ENCODE results near the gene HOXD13. TPM values are rescaled to one million over a fixed set of nuclear protein-coding genes. Genes with fewer than 3 reads are reported as not detected.

HOXD13 gene
- total RNA-seq, 1 experiment from 2014 or later, result 0.36 TPM

DNA sequence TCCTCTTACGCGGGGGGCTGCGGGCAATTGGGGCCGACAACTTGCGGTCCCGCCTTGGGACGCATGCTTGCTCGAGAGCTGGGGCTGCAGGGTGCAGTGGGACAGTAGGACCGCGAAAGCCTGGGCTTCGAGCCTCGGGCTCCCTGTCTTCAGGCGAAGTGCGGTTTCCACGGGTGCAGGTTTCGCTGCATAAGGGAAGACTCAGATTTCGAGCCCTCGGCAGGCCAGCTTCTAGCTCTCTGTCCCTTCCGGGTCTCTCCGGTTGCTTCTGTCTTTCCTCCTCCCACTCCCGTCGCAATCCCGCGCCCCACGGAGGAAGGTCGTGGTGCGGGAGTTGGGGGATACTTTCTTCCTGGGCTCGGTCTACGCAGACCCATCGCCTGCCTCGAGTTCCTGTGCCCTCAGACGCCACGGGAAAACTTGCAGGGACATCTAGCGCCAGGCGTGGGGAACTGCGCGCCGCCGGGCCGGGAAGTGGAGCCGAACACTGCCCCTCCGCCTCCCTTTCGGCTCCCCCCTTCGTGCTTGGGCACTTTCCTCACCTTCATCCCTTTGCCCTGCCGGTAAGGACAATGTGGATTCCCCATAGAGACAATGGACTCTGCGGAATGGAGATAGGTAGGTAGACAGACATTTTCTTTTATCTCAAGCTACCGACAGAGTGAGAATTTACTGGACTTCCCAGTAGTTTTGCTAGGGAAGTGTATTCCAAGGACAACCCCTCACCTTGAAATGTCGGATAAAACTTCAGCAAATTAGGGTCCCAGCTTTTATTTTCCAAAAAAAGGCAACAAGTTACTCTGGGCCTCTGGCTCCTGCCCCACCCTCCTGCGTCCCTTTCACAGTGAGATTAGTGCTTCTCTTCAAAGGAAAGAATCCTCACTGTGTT is 4.2 kb upstream of the HOXD13 start:
- H4K20me1 ChIP-seq (ENCODE audit: low read length), result no peaks in the 10 kb centered on the region
- H3K4me2 ChIP-seq (ENCODE audit: low read length), result peak overlapping the region; percentile 98
- peaks cover 60% of the 10 kb centered on the region for H3K27me3 ChIP-seq (ENCODE audit: low read length)
- intact Hi-C loops (cut with micrococcal nuclease), result loop anchor here (5.0 kb wide), 2 partner anchors 86 to 246 kb away; partner anchors contain the start of gene LNPK
- H3K9me2 ChIP-seq (replicated peaks; ENCODE audit: low read length), result no peaks in the 10 kb centered on the region
- no peaks in the 10 kb centered on the region for H3F3A ChIP-seq (ENCODE audit: low read length, unreplicated experiment)
- H3K9ac ChIP-seq (ENCODE audit: low read length), result 0 out of 2 replicates have a peak overlapping the region, but pooled peaks have one; percentile 16
- H3K27ac ChIP-seq (ENCODE audit: low read length), result no peak overlapping the region
- BruUV-seq (replicated peaks), result no TSS peak
- ChIA-PET CTCF (interaction anchor here (0.6 to 1.4 kb wide), 6 partner anchors 8 to 501 kb away, joined by 3 to 7 read pairs (median 4); no protein-coding TSS in a partner anchor), POLR2A (ENCODE audit: unreplicated experiment) (no interaction called here)
- ATAC-seq (peak; percentile 82), DNase-seq (peak; percentile 61)
- H3K79me2 ChIP-seq (ENCODE audit: low read length), result no peaks in the 10 kb centered on the region
- no peaks in the 10 kb centered on the region for H3K36me3 ChIP-seq (ENCODE audit: low read depth, low read length)
- peaks cover 12% of the 10 kb centered on the region for H3K4me1 ChIP-seq (ENCODE audit: insufficient read depth, low read length)
- peak overlapping the region; percentile 95 for H2AFZ ChIP-seq (ENCODE audit: low read length)
- H3K9me3 ChIP-seq (ENCODE audit: low read length), result no peaks in the 10 kb centered on the region
- peak overlapping the region; percentile 72 for H3K4me3 ChIP-seq (ENCODE audit: low read length)
- TF ChIP-seq EZH2 (IDR thresholded peaks at IDR 0.05; ENCODE audit: low read length, unreplicated experiment) (no peak), EZH2phosphoT487 (IDR thresholded peaks at IDR 0.05; ENCODE audit: borderline replicate concordance, low read length) (peak; percentile 36; the same call in 1 of the 2 replicates)
- TF ChIP-seq, protein P1, sequence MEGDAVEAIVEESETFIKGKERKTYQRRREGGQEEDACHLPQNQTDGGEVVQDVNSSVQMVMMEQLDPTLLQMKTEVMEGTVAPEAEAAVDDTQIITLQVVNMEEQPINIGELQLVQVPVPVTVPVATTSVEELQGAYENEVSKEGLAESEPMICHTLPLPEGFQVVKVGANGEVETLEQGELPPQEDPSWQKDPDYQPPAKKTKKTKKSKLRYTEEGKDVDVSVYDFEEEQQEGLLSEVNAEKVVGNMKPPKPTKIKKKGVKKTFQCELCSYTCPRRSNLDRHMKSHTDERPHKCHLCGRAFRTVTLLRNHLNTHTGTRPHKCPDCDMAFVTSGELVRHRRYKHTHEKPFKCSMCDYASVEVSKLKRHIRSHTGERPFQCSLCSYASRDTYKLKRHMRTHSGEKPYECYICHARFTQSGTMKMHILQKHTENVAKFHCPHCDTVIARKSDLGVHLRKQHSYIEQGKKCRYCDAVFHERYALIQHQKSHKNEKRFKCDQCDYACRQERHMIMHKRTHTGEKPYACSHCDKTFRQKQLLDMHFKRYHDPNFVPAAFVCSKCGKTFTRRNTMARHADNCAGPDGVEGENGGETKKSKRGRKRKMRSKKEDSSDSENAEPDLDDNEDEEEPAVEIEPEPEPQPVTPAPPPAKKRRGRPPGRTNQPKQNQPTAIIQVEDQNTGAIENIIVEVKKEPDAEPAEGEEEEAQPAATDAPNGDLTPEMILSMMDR (conservative IDR thresholded peaks at IDR 0.05; ENCODE audit: low read depth, low read length), result peak; percentile 81

DNA sequence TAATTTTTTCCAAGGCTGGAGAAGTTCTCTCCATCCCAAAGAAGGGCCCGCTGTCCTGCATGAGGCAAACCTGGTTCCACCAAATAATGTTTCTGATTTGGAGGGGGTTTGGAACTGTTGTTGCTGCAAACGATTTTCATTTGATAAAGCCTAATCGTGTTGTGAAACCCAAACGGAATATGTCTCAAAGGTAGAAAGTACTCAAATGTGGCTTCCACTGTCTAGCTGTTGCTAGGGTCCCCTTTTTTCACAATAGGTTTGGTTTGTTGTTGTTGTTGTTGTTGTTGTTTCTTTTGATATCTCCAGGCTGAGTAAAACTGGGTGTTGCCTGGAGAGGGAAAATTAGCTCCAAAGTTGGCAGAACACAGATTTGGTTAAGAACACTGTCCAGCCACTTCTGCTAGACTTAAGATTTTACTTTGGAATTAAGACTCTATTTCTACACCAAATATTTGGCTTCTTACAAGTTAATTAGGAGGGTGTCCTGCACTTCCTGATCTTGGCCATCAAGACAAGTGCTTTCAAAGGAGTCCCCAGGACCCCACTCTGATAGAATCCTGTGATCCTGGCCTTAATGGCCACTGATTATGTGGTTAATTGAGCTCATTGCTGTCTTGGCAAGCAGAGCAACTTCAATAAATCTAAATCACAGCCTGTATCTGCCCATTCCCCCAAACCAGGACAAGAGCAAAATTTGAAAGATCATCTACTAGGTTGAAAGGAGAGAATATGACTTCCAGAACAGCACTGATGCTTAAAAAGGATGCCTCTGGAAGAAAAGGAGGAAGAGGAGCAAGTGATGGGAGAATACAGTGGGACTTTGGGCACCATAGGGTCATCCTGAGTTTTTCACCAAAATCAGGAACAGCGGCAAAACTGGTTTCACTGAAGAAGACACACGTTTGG is 3.3 kb upstream of the HOXD13 start:
- Histone ChIP-seq H3F3A (ENCODE audit: low read length, unreplicated experiment) (no peaks in the 10 kb centered on the region), H3K9me2 (replicated peaks; ENCODE audit: low read length) (no peaks in the 10 kb centered on the region), H3K4me2 (ENCODE audit: low read length) (peak overlapping the region; percentile 98; the same call in 1 of the 2 replicates), H3K9me3 (ENCODE audit: low read length) (no peaks in the 10 kb centered on the region), H3K27ac (ENCODE audit: low read length) (no peak overlapping the region), H3K4me1 (ENCODE audit: insufficient read depth, low read length) (peaks cover 12% of the 10 kb centered on the region), H3K27me3 (ENCODE audit: low read length) (peaks cover 59% of the 10 kb centered on the region), H3K4me3 (ENCODE audit: low read length) (no peak overlapping the region), H3K79me2 (ENCODE audit: low read length) (no peaks in the 10 kb centered on the region), H2AFZ (ENCODE audit: low read length) (no peak overlapping the region), H4K20me1 (ENCODE audit: low read length) (no peaks in the 10 kb centered on the region), H3K36me3 (ENCODE audit: low read depth, low read length) (no peaks in the 10 kb centered on the region), H3K9ac (ENCODE audit: low read length) (no peak overlapping the region)
- intact Hi-C loops (cut with micrococcal nuclease), result loop anchor here (5.0 kb wide), 2 partner anchors 87 to 247 kb away; partner anchors contain the start of gene LNPK
- ATAC-seq (no peak), DNase-seq (no peak)
- BruUV-seq (replicated peaks), result no TSS peak
- POLR2A ChIA-PET (ENCODE audit: unreplicated experiment), result no interaction called here
- CTCF ChIA-PET, result interaction anchor here (0.6 to 1.4 kb wide), 3 partner anchors 88 to 399 kb away, joined by 3 to 7 read pairs (median 3); no protein-coding TSS in a partner anchor
- TF ChIP-seq, protein P1 (conservative IDR thresholded peaks at IDR 0.05; ENCODE audit: low read depth, low read length), result no peak
- TF ChIP-seq EZH2phosphoT487 (IDR thresholded peaks at IDR 0.05; ENCODE audit: borderline replicate concordance, low read length) (no peak), EZH2 (IDR thresholded peaks at IDR 0.05; ENCODE audit: low read length, unreplicated experiment) (no peak)

Measured in PC-3 (cell line).